ENCODE measurements around the gene FOXO3. TPM values are rescaled to one million over a fixed set of nuclear protein-coding genes. Genes with fewer than 3 reads are reported as not detected.

FOXO3 gene
- total and polyA plus RNA-seq, 2 of the 13 experiments (the other 11 are each of a cell fraction or from before 2014, with no cell fraction given): 16.0 to 22.5 TPM

DNA sequence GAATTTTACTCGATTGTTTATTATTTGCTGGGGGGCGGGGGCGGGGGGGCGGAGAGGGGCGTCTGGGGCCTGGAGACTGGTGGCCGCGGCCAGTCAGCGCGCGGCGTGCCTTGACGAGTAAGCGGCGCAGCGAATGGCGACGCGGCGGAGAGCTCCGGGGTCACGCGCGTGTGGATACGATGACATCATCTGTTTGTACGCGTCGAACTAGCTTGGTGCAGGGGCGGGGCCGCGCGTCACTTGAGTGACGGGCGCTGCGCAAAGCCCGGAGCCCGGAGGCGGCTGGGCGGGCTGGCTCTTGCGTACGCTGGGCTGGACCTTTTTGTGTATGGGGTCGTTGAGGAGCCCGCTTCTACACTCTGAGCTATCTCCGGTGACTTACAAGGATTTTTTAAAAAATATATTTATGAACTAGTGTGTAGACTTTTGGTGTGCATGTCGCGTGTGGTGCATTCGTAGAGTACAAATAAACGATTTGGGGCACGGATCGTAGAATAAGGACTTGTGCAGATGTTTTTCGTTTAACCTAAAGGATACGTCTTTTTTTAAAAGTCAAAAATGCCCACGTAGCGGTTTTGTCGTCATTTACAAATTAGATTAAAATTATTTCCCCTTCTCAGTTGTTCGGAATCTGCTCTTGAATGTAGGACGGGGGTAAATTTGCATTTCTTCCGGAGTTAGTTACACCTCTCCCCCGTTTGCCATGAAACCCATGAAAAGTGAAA lies 2.2 kb upstream of the FOXO3 start (continued):
- TF ChIP-seq FOSL2 (CRISPR knock-in tag; IDR thresholded peaks at IDR 0.05): peak; percentile 81
- TF ChIP-seq, protein P1, sequence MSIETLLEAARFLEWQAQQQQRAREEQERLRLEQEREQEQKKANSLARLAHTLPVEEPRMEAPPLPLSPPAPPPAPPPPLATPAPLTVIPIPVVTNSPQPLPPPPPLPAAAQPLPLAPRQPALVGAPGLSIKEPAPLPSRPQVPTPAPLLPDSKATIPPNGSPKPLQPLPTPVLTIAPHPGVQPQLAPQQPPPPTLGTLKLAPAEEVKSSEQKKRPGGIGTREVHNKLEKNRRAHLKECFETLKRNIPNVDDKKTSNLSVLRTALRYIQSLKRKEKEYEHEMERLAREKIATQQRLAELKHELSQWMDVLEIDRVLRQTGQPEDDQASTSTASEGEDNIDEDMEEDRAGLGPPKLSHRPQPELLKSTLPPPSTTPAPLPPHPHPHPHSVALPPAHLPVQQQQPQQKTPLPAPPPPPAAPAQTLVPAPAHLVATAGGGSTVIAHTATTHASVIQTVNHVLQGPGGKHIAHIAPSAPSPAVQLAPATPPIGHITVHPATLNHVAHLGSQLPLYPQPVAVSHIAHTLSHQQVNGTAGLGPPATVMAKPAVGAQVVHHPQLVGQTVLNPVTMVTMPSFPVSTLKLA (IDR thresholded peaks at IDR 0.05): no peak; the same call in 1 of the 2 replicates
- TF ChIP-seq MED1 (CRISPR knock-in tag; IDR thresholded peaks at IDR 0.05): peak; percentile 80
- TF ChIP-seq ZNF33A (CRISPR knock-in tag; IDR thresholded peaks at IDR 0.05; ENCODE audit: borderline replicate concordance): no peak
- TF ChIP-seq, protein P2, sequence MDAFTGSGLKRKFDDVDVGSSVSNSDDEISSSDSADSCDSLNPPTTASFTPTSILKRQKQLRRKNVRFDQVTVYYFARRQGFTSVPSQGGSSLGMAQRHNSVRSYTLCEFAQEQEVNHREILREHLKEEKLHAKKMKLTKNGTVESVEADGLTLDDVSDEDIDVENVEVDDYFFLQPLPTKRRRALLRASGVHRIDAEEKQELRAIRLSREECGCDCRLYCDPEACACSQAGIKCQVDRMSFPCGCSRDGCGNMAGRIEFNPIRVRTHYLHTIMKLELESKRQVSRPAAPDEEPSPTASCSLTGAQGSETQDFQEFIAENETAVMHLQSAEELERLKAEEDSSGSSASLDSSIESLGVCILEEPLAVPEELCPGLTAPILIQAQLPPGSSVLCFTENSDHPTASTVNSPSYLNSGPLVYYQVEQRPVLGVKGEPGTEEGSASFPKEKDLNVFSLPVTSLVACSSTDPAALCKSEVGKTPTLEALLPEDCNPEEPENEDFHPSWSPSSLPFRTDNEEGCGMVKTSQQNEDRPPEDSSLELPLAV (CRISPR knock-in tag; conservative IDR thresholded peaks at IDR 0.05; ENCODE audit: low read depth): no peak
- no peak for TF ChIP-seq EED (CRISPR knock-in tag; IDR thresholded peaks at IDR 0.05)
- TF ChIP-seq TRIM24 (CRISPR knock-in tag; IDR thresholded peaks at IDR 0.05): no peak
- TF ChIP-seq RFX1 (IDR thresholded peaks at IDR 0.05): no peak
- TF ChIP-seq, protein P3, sequence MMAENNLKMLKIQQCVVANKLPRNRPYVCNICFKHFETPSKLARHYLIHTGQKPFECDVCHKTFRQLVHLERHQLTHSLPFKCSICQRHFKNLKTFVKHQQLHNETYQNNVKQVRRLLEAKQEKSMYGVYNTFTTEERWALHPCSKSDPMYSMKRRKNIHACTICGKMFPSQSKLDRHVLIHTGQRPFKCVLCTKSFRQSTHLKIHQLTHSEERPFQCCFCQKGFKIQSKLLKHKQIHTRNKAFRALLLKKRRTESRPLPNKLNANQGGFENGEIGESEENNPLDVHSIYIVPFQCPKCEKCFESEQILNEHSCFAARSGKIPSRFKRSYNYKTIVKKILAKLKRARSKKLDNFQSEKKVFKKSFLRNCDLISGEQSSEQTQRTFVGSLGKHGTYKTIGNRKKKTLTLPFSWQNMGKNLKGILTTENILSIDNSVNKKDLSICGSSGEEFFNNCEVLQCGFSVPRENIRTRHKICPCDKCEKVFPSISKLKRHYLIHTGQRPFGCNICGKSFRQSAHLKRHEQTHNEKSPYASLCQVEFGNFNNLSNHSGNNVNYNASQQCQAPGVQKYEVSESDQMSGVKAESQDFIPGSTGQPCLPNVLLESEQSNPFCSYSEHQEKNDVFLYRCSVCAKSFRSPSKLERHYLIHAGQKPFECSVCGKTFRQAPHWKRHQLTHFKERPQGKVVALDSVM (CRISPR knock-in tag; IDR thresholded peaks at IDR 0.05): no peak
- TF ChIP-seq, protein P4, sequence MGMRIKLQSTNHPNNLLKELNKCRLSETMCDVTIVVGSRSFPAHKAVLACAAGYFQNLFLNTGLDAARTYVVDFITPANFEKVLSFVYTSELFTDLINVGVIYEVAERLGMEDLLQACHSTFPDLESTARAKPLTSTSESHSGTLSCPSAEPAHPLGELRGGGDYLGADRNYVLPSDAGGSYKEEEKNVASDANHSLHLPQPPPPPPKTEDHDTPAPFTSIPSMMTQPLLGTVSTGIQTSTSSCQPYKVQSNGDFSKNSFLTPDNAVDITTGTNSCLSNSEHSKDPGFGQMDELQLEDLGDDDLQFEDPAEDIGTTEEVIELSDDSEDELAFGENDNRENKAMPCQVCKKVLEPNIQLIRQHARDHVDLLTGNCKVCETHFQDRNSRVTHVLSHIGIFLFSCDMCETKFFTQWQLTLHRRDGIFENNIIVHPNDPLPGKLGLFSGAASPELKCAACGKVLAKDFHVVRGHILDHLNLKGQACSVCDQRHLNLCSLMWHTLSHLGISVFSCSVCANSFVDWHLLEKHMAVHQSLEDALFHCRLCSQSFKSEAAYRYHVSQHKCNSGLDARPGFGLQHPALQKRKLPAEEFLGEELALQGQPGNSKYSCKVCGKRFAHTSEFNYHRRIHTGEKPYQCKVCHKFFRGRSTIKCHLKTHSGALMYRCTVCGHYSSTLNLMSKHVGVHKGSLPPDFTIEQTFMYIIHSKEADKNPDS (CRISPR knock-in tag; IDR thresholded peaks at IDR 0.05): no peak
- TF ChIP-seq MZF1 (CRISPR knock-in tag; IDR thresholded peaks at IDR 0.05; ENCODE audit: borderline replicate concordance): no peak
- TF ChIP-seq CBX2 (IDR thresholded peaks at IDR 0.05; ENCODE audit: low read depth, low read length): no peak
- TF ChIP-seq CBX2 (CRISPR knock-in tag; IDR thresholded peaks at IDR 0.05; ENCODE audit: low read depth): no peak
- TF ChIP-seq, protein P5, sequence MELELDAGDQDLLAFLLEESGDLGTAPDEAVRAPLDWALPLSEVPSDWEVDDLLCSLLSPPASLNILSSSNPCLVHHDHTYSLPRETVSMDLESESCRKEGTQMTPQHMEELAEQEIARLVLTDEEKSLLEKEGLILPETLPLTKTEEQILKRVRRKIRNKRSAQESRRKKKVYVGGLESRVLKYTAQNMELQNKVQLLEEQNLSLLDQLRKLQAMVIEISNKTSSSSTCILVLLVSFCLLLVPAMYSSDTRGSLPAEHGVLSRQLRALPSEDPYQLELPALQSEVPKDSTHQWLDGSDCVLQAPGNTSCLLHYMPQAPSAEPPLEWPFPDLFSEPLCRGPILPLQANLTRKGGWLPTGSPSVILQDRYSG (CRISPR knock-in tag; IDR thresholded peaks at IDR 0.05): no peak
- TF ChIP-seq ZNF557 (CRISPR knock-in tag; IDR thresholded peaks at IDR 0.05): no peak
